Neural crest cell (in vitro differentiated cells): ENCODE results near the gene ATP1A1. TPM values are rescaled to one million over a fixed set of nuclear protein-coding genes. Genes with fewer than 3 reads are reported as not detected.

Source experiments
- DNase-seq: peaks from one replicate; pipeline ENCODE4 v3.0.0; 2021; ENCODE audit warnings: low read depth, mixed read lengths, low spot score
- H3K27ac Mint-ChIP-seq: one replicate; pipeline ENCODE4 v1.8.0; 2021; ENCODE audit warnings: mild to moderate bottlenecking, mixed read lengths; ENCODE audit not compliant: unreplicated experiment
- H3K27me3 Mint-ChIP-seq: 2 replicates; pipeline ENCODE4 v1.8.0; 2021; ENCODE audit warnings: low read depth, mild to moderate bottlenecking, mixed read lengths
- H3K36me3 Mint-ChIP-seq: 2 replicates; pipeline ENCODE4 v1.8.0; 2021; ENCODE audit warnings: low read depth, mild to moderate bottlenecking, mixed read lengths
- H3K4me1 Mint-ChIP-seq: 2 replicates; pipeline ENCODE4 v1.8.0; 2021; ENCODE audit warnings: mixed read lengths
- H3K4me3 Mint-ChIP-seq: one replicate; pipeline ENCODE4 v1.8.0; 2021; ENCODE audit warnings: mild to moderate bottlenecking, mixed read lengths
- H3K9me3 Mint-ChIP-seq: 2 replicates; pipeline ENCODE4 v1.8.0; 2021; ENCODE audit warnings: mixed read lengths
- CTCF ChIP-seq: fragments of 200-600 bp; sonication (generic); conservative IDR thresholded peaks from 2 replicates; pipeline ENCODE4 v1.5.0; 2021; ENCODE audit warnings: antibody characterized with exemption, mild to moderate bottlenecking
- total RNA-seq: library from RNA; stranded (reverse); gene quantifications from 2 replicates; pipeline ENCODE4 v1.2.1, GENCODE V29; 2021

ATP1A1 gene
- total RNA-seq, 1 donor from 2014 or later, result 176 TPM

GRCh38 chr1:116326486-116326885 is 46.6 kb upstream of the ATP1A1 start:
- no peaks in the 10 kb centered on the region for H3K27me3 Mint-ChIP-seq

GRCh38 chr1:116328671-116329070 is 44.4 kb upstream of the ATP1A1 start:
- no peak overlapping the region for H3K27ac Mint-ChIP-seq
- H3K4me1 Mint-ChIP-seq, result peaks cover 32% of the 10 kb centered on the region
- no peaks in the 10 kb centered on the region for H3K36me3 Mint-ChIP-seq
- H3K9me3 Mint-ChIP-seq, result no peaks in the 10 kb centered on the region
- DNase-seq, result no peak
- H3K27me3 Mint-ChIP-seq, result no peaks in the 10 kb centered on the region
- no peak for TF ChIP-seq CTCF
- no peak overlapping the region for H3K4me3 Mint-ChIP-seq

More at GRCh38 chr1:116326486-116326885, 46.6 kb upstream of the ATP1A1 start:
- Mint-ChIP-seq H3K36me3 (no peaks in the 10 kb centered on the region), H3K9me3 (no peaks in the 10 kb centered on the region), H3K27ac (peak overlapping the region; percentile 32), H3K4me1 (peaks cover 23% of the 10 kb centered on the region), H3K4me3 (no peak overlapping the region)
- TF ChIP-seq CTCF, result no peak
- DNase-seq, result no peak

- no peak for TF ChIP-seq CTCF
- DNase-seq, result no peak
- H3K4me1 Mint-ChIP-seq, result peaks cover 42% of the 10 kb centered on the region
- H3K36me3 Mint-ChIP-seq, result no peaks in the 10 kb centered on the region
- no peak overlapping the region for H3K27ac Mint-ChIP-seq
- H3K4me3 Mint-ChIP-seq, result peak overlapping the region; percentile 0
- no peaks in the 10 kb centered on the region for H3K27me3 Mint-ChIP-seq
- H3K9me3 Mint-ChIP-seq, result peaks cover 2% of the 10 kb centered on the region
Measured at GRCh38 chr1:116329524-116330341, 43.3 kb upstream of the ATP1A1 start.

- no peak overlapping the region for H3K4me3 Mint-ChIP-seq
- no peak for DNase-seq
- H3K27ac Mint-ChIP-seq, result no peak overlapping the region
- peaks cover 47% of the 10 kb centered on the region for H3K4me1 Mint-ChIP-seq
- no peak for TF ChIP-seq CTCF
- no peaks in the 10 kb centered on the region for H3K36me3 Mint-ChIP-seq
- peaks cover 2% of the 10 kb centered on the region for H3K9me3 Mint-ChIP-seq
- no peaks in the 10 kb centered on the region for H3K27me3 Mint-ChIP-seq
Measured at GRCh38 chr1:116330342-116330652, 42.7 kb upstream of the ATP1A1 start.

GRCh38 chr1:116330846-116331245 is 42.2 kb upstream of the ATP1A1 start:
- Mint-ChIP-seq H3K9me3 (peaks cover 2% of the 10 kb centered on the region), H3K36me3 (no peaks in the 10 kb centered on the region), H3K4me3 (no peak overlapping the region), H3K27ac (no peak overlapping the region), H3K27me3 (no peaks in the 10 kb centered on the region), H3K4me1 (peaks cover 50% of the 10 kb centered on the region)
- no peak for TF ChIP-seq CTCF
- DNase-seq, result no peak
